Measurements from ENCODE around the gene EIF2B5. TPM values are rescaled to one million over a fixed set of nuclear protein-coding genes. Genes with fewer than 3 reads are reported as not detected.

The EIF2B5 gene
- total and polyA plus RNA-seq, 9 of the 15 experiments (the other 6 are each of a cell fraction or from before 2014, with no cell fraction given): 19.1 to 92.4 (median 74.0) TPM

- TF ChIP-seq FOXP4 (CRISPR knock-in tag; IDR thresholded peaks at IDR 0.05; ENCODE audit: borderline replicate concordance) (0 out of 2 replicates have a peak, but pooled peaks have one; percentile 68), POLR2AphosphoS5 (IDR thresholded peaks at IDR 0.05; ENCODE audit: control insufficient read depth, insufficient read depth, low read depth, low read length) (peak; percentile 73; the same call in 1 of the 2 replicates), MTA3 (IDR thresholded peaks at IDR 0.05; ENCODE audit: borderline replicate concordance) (0 out of 2 replicates have a peak, but pooled peaks have one; percentile 43), HDAC1 (IDR thresholded peaks at IDR 0.05) (peak in 1 of 2 experiments; percentile 55; a peak in 1 of 4 replicates), PYGO2 (tag; IDR thresholded peaks at IDR 0.05) (no peak), ESRRA (IDR thresholded peaks at IDR 0.05; ENCODE audit: borderline replicate concordance, low read depth) (peak; percentile 53; the same call in 1 of the 2 replicates), KDM5B (IDR thresholded peaks at IDR 0.05; ENCODE audit: insufficient replicate concordance, low read depth, low read length) (peak; percentile 77), STAT6 (CRISPR knock-in tag; IDR thresholded peaks at IDR 0.05) (peak; percentile 92; the same call in 1 of the 2 replicates), LCOR (CRISPR knock-in tag; IDR thresholded peaks at IDR 0.05) (no peak), PML (IDR thresholded peaks at IDR 0.05; ENCODE audit: low read length) (peak; percentile 63; the same call in 1 of the 2 replicates), PTTG1 (tag; IDR thresholded peaks at IDR 0.05; ENCODE audit: low read depth) (no peak), CXXC5 (CRISPR knock-in tag; IDR thresholded peaks at IDR 0.05) (peak; percentile 66), SRF (CRISPR knock-in tag; IDR thresholded peaks at IDR 0.05) (peak in 1 of 2 experiments; percentile 42; a peak in 1 of 4 replicates), CGGBP1 (CRISPR knock-in tag; IDR thresholded peaks at IDR 0.05) (no peak; the same call in 1 of the 2 replicates), ARID4B (CRISPR knock-in tag; IDR thresholded peaks at IDR 0.05) (peak; percentile 43; the same call in 1 of the 2 replicates)
These were observed 39.7 kb downstream of the EIF2B5 start, which contains the start of gene AP2M1 (continued) for GRCh38 chr3:184174646-184175492.
